Stimulated activated CD8-positive, alpha-beta memory T cell treated with anti-CD3 and anti-CD28 coated beads, Interleukin-12 subunit alpha, Interleukin-12 subunit beta, amount 100 ng/mL, for 24 hours (primary cell): ENCODE results near the gene HEXD.
"Not testable (repeated sequence)": the region's sequence is repeated elsewhere in the genome, so short reads cannot be mapped to it uniquely, and the experiment has no call there.

Source experiments
- DNase-seq: peaks from one replicate; pipeline ENCODE4 v3.0.0-alpha.2; 2020; ENCODE audit errors: extremely low read depth

The HEXD gene

DNA sequence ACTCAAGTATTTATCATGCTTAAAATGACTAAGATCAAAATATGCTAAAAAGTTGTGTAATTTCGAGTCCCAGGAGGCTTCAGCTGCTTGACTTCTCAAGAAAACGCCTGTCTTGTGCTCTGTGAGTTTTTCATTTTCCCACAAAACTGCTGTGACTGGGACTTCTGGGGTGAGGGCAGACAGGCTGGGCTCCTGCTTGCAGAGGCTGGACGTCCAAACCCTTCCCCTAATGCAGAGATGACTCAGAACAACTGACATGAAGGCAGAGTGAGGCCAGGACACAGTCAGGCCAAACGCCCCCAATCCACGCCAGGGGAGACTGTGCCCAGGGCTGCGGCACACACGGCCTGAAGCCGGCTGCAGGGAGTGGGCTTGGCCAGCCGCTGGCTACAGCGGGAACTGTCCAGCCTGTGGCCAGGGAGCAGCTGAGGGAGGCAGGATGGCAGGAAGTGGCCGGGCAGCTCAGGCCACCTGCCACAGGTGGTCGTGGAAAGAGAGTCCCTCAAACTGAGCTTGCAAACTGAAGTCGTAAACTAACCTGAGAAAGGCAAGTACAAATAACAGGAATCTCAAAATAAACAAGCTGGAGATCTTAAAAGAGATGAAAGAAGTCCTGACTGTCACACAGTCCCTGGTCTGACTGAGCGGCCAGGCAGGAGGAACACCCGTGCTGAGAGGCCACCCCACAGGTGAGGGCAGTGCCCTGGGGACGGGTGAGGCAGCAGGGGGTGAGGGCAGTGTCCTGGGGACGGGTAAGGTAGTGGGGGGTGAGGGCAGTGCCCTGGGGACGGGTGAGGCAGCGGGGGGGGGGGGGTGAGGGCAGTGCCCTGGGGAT, 21.3 kb upstream of the HEXD start:
- no peak for DNase-seq

DNA sequence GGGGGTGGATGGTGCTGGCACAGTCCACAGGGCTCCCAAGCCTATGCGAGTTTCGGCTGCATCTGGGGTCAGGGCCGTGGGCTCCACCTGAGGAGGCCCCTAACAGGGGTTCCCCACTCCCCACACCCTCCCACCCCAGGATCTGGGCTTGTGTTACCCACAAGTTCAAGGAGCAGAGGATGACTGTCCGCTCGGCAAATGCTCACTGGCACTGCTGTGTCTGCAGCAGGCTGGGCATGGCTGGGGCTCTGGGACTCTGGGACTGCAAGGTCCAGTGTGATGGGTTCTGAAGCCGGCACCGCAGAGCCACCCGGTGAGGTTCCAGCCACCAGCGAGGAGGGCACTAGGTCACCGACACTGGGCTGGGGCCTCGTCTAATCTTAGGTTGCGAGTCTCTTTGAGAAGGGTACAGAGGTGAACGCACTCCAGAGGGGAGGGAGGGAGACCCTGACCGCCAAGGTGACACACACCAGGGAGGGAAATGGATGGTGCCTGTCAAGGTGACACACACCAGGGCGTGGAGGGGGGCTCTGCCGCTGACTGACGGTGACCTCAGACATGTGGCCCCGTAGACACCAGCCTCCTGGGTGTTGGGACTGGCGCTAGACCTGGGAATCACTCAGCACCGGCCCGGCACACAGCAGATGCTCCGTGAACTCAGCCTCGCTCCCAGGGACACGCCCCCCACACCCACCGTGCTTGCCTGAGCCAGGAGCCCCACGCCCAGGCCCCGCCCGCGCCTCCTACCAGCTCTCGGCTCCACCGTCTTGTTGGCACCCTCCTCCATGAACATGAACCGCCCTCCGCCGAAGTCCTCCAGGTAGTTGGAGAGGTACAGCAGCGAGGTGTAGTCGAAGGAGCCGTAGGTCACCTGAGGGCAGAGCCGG, 20.5 kb upstream of the HEXD start:
- no peak for DNase-seq

- DNase-seq = no peak
These were observed 19.1 kb upstream of the HEXD start for GRCh38 chr17:82399041-82399441.

DNA sequence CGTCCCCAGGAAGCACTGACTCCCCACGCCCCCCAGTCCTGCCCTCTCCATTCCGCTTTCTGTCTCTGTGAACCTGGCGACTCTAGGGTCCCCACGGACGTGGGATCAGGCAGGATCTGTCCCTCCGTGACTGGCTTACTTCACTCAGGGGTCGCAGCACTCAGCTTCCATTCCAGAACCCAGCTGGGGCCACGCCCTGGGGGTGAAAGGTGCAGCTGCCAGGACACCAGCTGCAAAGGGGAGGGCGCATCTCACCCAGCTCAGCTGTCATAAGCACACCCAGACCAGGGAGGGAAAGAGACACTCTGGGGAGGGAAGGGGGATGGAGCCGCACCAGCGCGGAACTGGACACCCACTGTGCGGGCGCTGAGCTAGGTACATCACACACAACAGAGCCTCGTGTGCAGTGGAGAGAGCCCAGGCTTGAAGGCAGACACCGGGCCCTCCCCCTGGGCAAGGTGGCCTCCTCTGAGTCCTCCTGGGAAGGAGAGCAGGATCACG, 18.5 kb upstream of the HEXD start:
- DNase-seq = no peak

DNA sequence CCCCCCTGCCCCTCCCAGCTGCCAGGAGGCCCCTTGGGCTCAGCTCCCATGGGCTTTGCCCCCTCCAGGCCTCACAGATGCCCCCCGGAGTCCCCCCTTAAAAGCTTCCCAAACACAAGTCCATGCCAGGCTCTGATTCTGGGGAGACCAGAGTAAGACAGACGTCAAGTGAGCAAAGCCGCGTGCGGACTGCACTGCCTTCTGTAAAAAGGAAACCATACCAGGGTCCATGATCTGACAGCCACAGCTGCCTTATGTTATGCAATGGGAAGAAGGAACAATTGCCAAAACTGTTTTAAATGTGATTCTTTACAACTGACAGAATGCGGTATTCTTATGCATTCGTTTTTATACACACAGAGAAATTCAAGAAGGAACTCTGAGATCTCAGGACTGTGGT, 17.9 kb upstream of the HEXD start:
- DNase-seq = no peak

GRCh38 chr17:82400830-82401229, 17.3 kb upstream of the HEXD start:
- DNase-seq = no peak

DNA sequence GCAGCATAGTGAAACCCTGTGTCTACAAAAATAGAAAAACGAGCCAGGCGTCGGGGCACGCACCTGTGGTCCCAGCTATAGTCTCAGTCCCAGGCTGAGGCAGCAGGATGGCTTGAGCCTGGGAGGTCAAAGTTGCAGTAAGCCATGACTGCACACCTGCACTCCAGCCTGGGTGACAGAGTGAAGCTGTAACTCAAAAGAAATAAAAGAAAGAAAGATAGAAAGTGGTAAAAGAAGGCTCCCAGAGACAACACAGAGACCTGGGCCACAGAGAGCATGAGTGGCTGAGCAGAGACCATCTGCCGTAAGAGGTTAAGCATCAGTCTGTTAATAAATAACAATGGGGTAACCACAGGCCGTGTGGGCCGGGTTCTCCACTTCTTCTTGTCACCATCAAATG, 15.3 kb upstream of the HEXD start:
- DNase-seq = no peak

DNA sequence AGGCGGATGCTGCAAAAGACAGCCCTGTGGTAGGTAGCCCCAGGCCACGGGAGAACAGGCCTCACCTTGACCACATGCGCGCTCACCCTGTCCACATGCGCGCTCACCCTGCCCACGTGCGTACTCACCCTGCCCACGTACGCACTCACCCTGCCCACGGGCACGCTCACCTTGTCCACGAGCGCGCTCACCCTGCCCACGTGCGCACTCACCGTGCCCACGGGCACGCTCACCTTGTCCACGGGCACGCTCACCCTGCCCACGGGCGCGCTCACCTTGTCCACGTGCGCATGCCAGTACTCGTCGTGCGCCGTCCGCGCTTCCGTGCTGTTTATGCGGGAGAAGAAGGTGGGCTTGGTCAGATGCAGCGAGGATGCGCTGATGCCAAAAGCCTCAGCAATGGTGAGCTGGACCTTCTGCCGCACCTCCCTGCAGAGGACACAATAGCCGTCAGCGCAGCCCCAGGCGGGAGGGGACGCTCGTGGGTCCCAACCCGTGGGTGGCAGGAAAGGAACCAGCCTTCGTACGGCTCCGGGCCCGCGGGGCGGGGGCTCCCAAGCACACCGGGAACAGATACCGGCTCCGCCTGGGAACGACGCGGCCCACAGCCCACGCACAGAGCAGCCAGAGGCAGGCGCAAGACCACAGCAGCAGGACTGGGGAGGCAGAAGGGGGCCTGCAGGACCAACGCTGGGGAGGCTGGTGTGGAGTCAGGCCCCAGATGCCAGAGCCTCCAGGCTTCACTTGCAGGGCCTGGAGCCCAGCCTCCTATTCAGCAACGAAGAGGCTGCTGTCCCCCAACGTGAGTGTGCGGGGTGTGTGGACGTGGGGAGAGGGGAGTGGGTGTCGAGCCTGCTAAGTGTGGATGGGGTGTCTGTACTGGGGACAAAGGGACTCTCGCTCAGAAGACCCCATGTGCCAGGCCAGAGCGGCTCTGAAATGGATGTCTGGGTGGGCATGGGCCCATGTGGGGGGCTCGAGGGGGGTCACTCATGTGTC, 14.2 kb upstream of the HEXD start:
- DNase-seq = no peak

- DNase-seq = no peak
These were observed 13.1 kb upstream of the HEXD start for GRCh38 chr17:82405051-82405450.

GRCh38 chr17:82406131-82406671, 11.9 kb upstream of the HEXD start:
- no peak for DNase-seq

GRCh38 chr17:82407255-82407654, 10.9 kb upstream of the HEXD start:
- no peak for DNase-seq

DNA sequence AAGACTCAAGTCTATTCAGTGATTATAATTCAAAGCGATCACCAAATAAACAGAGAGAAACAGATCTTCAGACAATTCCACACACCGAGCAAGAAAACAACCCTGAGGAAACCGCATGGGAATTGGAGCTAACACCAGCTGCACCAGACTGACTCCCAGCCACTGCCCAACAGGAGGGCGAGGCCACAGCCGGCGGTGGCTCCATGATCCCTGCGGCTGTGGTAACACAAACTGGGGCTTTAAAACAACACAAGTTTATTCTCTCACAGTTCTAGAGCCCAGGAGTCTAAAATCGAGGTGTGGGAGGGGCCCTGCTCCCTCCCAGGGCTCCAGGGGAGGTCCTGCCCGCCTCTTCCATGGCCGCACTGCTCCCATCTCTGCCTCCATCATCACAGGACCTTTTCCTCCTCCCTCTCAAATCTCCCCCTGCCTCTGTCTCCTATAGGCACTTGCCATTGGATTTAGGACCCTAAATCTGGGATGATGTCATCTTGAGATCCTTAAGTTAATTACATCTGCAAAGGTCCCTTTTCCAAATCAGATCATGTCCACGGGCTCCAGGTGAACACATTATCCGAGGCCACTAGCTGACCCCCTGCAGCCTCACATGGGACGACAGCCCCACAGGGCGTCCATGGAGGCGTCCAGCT, 9.7 kb upstream of the HEXD start:
- no peak for DNase-seq

DNA sequence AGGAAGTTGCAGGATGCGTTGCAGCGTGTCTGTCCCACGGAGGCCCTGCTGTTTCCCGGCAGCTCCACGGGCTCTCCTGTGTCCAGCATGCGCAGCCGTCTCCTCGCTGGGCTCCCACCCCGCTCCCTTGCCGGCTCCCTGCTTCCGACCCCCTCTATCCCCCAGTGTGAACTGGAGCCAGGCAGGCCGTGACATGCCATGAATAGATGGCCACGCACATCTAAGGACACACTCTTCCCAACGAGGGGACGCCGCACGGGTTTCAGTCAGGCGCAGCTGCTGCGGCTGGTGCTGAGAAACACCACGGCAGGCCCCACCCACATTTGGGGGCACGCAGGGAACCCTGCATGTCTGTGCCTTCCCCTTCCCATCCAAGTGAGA, 9.2 kb upstream of the HEXD start:
- DNase-seq = no peak

DNA sequence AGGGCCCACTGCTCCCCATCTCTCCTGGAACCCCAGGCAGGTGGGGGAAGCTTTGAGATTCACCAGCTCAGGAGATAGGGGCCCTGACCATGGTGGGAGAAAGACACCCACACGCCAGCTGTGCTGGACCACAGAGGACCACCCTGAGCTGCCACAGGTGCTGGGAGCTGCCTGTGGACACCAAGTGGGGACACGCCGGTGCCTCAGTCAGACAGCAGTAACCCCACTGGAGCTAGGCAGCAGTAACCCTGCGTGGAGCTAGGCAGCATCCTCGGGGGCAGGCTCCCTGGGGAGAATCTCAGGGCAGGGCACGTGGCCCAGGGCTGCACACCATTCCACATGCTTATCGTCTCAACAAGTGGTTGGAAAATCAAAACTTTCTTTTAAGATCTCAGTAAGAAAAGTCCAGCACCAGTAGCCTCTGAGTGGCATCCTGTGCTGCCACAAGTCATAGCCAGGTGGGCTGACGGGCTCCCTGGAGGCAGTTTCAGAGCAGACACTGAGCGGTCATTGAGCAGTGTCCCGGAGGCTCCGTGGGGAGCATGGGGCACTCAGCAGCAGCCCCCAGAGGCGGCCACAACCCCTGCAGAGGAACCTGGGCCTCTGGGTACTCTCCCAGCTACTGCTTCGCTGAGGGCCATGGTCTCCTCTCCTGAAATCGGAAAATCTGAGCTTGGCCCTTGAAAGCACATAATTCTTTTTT, 8.0 kb upstream of the HEXD start:
- DNase-seq = no peak

GRCh38 chr17:82411396-82412053, 6.6 kb upstream of the HEXD start:
- no peak for DNase-seq

- not testable (repeated sequence) for DNase-seq
These were observed 6.1 kb upstream of the HEXD start for GRCh38 chr17:82412081-82412480.

DNA sequence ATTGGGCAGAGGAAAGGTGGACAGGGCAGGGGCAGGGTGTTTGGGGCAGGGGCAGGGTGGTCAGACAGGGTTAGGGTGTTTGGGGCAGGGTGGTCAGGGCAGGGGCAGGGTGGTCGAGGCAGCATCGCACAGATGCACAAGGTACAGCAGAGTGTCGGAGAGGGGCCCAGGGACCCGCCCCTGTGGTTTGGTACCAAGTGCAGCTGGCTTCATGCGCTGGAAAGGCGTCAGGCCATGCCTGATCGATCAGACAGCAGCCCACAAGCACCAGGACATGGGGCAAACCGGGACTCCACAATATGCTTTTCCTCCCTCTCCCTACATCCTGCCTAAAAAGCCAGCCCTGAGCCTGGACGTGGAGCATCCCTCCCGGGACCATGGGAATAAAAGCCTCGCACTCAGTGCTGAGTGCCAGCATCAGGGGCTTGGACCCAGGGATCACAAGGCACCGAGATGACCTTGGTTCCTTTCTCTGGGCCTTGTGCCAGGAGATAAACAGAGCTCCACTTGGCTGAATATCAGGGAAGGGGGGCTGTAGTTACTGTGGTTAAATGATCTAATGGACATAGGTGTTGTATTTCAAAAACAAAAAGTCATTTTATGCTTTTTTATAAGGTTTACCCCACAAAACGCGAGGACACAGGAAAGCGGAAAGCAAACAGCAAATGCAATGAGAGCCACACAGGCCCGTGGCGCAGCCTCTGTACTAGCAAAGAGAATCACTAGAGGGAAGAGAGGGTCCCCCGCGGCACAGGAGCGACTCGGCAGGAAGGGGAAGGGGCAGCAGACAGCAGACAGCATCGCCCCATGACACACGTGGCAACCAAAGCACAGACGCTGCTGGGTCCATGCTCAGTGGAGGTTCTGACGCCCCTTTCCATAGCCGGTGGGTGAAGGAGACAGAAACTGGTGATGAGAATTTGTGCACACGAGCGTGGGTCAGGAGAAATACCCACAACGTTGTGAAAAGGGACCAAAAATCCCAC, 5.3 kb upstream of the HEXD start:
- no peak for DNase-seq

DNA sequence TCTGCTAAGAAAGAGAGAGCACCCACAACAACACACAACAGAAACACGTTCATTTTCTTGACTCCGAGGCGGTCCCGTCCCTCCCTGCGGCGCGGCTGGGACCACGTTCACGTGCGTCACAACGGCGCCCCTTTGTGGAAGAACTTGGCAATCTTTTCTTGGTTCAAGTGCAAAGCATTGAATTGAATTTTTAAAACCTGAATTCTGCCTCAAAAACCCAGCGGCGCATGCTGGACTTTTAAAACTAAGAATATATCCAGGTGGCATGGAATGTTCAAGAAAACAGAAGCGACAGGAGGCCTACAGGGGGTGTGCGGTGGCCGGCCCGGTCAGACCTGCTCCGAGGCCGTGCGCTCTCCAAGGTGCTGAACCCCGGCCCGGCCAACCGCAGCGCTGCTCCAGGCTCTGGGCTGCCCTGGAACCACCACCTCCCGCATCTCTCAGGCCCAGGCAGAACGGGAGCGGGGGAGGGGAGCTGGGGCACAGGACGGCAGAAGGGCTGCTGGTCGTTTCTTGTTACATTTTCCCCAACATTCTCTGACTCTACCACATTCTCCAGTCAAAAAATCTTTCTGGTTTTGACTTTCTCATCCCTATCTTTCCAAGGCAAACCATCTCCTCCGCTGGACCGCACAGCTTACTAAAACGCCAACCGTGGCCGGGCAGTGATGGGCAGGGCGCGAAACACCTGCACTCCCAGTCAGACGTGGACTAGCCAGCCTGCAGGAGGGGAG, 3.4 kb upstream of the HEXD start:
- peak; percentile 31 for DNase-seq
